DMS114 treated with DMSO at 0.1 percent for 48 hours (cell line): Measurements from ENCODE around the gene STOML1.
"Not testable (repeated sequence)": the region's sequence is repeated elsewhere in the genome, so short reads cannot be mapped to it uniquely, and the experiment has no call there.

Experiments
- DNase-seq: peaks from one replicate; lab custom pipeline; 2025; ENCODE audit not compliant: unreplicated experiment; lab: John Stamatoyannopoulos, UW

The STOML1 gene

GRCh38 chr15:73965094-73965757 is 26.9 kb downstream of the STOML1 start:
- DNase-seq = no peak

GRCh38 chr15:73964736-73965093 is 27.4 kb downstream of the STOML1 start:
- peak; percentile 82 for DNase-seq

GRCh38 chr15:73962433-73962832 is 29.7 kb downstream of the STOML1 start:
- DNase-seq = no peak

- not testable (repeated sequence) for DNase-seq
Observed at GRCh38 chr15:73960472-73961070, 31.5 kb downstream of the STOML1 start.

GRCh38 chr15:73959801-73960200 is 32.3 kb downstream of the STOML1 start:
- DNase-seq = no peak

- no peak for DNase-seq
Observed at GRCh38 chr15:73959012-73959581, 33.0 kb downstream of the STOML1 start.

- DNase-seq = no peak
Observed at GRCh38 chr15:73957785-73958184, 34.3 kb downstream of the STOML1 start.

- no peak for DNase-seq
Observed at GRCh38 chr15:73957276-73957675, 34.8 kb downstream of the STOML1 start.

- no peak for DNase-seq
Observed at GRCh38 chr15:73956743-73957135, 35.4 kb downstream of the STOML1 start.

- DNase-seq = no peak
Observed at GRCh38 chr15:73955861-73956742, 36.0 kb downstream of the STOML1 start.

GRCh38 chr15:73955326-73955725 is 36.8 kb downstream of the STOML1 start:
- no peak for DNase-seq

GRCh38 chr15:73954188-73955145 is 37.6 kb downstream of the STOML1 start:
- DNase-seq = no peak

- no peak for DNase-seq
Observed at GRCh38 chr15:73952913-73953750, 39.0 kb downstream of the STOML1 start.

GRCh38 chr15:73952171-73952912 is 39.8 kb downstream of the STOML1 start:
- DNase-seq = no peak

GRCh38 chr15:73951601-73952000 is 40.5 kb downstream of the STOML1 start:
- no peak for DNase-seq

GRCh38 chr15:73950831-73951561 is 41.1 kb downstream of the STOML1 start:
- peak; percentile 71 for DNase-seq

- no peak for DNase-seq
Observed at GRCh38 chr15:73950479-73950830, 41.6 kb downstream of the STOML1 start.

GRCh38 chr15:73949496-73949895 is 42.6 kb downstream of the STOML1 start:
- no peak for DNase-seq
